ENCODE data around the gene SKA2.
"Not testable (repeated sequence)": the region's sequence is repeated elsewhere in the genome, so short reads cannot be mapped to it uniquely, and the experiment has no call there.

Gene SKA2

GRCh38 chr17:59154721-59155438 is at the start of gene SKA2:
SKA2 (minus strand) TSS chr17:59155186; CDS start chr17:59155163, 23 bp downstream.
- no peak for FAIRE-seq

GRCh38 chr17:59202320-59202719 is 47.3 kb upstream of the SKA2 start:
- FAIRE-seq, result no peak

- no peak for FAIRE-seq
Observed at GRCh38 chr17:59199398-59199797, 44.4 kb upstream of the SKA2 start.

GRCh38 chr17:59193336-59193862 is 38.4 kb upstream of the SKA2 start:
- FAIRE-seq, result no peak

- FAIRE-seq, result no peak
Observed at GRCh38 chr17:59190806-59191205, 35.8 kb upstream of the SKA2 start.

- no peak for FAIRE-seq
Observed at GRCh38 chr17:59186850-59187249, 31.9 kb upstream of the SKA2 start.

- FAIRE-seq, result no peak
Observed at GRCh38 chr17:59185997-59186396, 31.0 kb upstream of the SKA2 start.

- FAIRE-seq, result no peak
Observed at GRCh38 chr17:59181481-59181880, 26.5 kb upstream of the SKA2 start.

GRCh38 chr17:59180626-59181025 is 25.6 kb upstream of the SKA2 start:
- no peak for FAIRE-seq

GRCh38 chr17:59179601-59180000 is 24.6 kb upstream of the SKA2 start:
- FAIRE-seq, result not testable (repeated sequence)

GRCh38 chr17:59178266-59178985 is 23.4 kb upstream of the SKA2 start:
- FAIRE-seq, result no peak

GRCh38 chr17:59175076-59175475 is 20.1 kb upstream of the SKA2 start:
- no peak for FAIRE-seq

- no peak for FAIRE-seq
Observed at GRCh38 chr17:59174671-59175070, 19.7 kb upstream of the SKA2 start.

GRCh38 chr17:59172436-59173004 is 17.5 kb upstream of the SKA2 start:
- FAIRE-seq, result no peak

GRCh38 chr17:59167571-59168001 is 12.6 kb upstream of the SKA2 start:
- FAIRE-seq, result no peak

GRCh38 chr17:59165933-59166342 is 11.0 kb upstream of the SKA2 start:
- FAIRE-seq, result no peak

- FAIRE-seq, result no peak
Observed at GRCh38 chr17:59161477-59161876, 6.5 kb upstream of the SKA2 start.

- FAIRE-seq, result no peak
Observed at GRCh38 chr17:59160157-59161025, 5.4 kb upstream of the SKA2 start.

- peak; percentile 96 for FAIRE-seq
Observed at GRCh38 chr17:59155439-59156177, 622 bp upstream of the SKA2 start, which contains the start of gene PRR11. PRR11 (plus strand) TSS chr17:59155746; CDS start chr17:59169753, 14,007 bp downstream.

- no peak for FAIRE-seq
Observed at GRCh38 chr17:59154292-59154720, 680 bp downstream of the SKA2 start.

- no peak for FAIRE-seq
Observed at GRCh38 chr17:59152925-59153324, 2.1 kb downstream of the SKA2 start.

- FAIRE-seq, result no peak
Observed at GRCh38 chr17:59151591-59151990, 3.4 kb downstream of the SKA2 start.
